GM20000 (cell line): Measurements from ENCODE around the gene GADD45G.

ENCODE experiments used
- DNase-seq: peaks from one replicate; pipeline ENCODE4 v3.0.0; 2012; ENCODE audit warnings: low spot score
- CTCF ChIP-seq: IDR thresholded peaks from 2 replicates; pipeline ENCODE4 v1.5.1; 2012; ENCODE audit warnings: mild to moderate bottlenecking, control low read depth; ENCODE audit errors: extremely low read depth, missing control alignments

The GADD45G gene

GRCh38 chr9:89639367-89639795 is 34.6 kb downstream of the GADD45G start:
- DNase-seq, result no peak
- TF ChIP-seq CTCF, result no peak

GRCh38 chr9:89639961-89640360 is 35.1 kb downstream of the GADD45G start:
- DNase-seq, result no peak
- TF ChIP-seq CTCF, result no peak

GRCh38 chr9:89640361-89640760 is 35.5 kb downstream of the GADD45G start:
- DNase-seq, result no peak
- no peak for TF ChIP-seq CTCF

- TF ChIP-seq CTCF, result no peak
- DNase-seq, result no peak
Measured at GRCh38 chr9:89640801-89641200, 36.0 kb downstream of the GADD45G start.

- no peak for DNase-seq
- no peak for TF ChIP-seq CTCF
Measured at GRCh38 chr9:89641980-89642379, 37.2 kb downstream of the GADD45G start.

GRCh38 chr9:89642789-89643188 is 38.0 kb downstream of the GADD45G start:
- no peak for DNase-seq
- TF ChIP-seq CTCF, result no peak

- no peak for DNase-seq
- TF ChIP-seq CTCF, result no peak
Measured at GRCh38 chr9:89646189-89646939, 41.6 kb downstream of the GADD45G start.
